22Rv1 (cell line): ENCODE measurements around the gene THSD4.

Source experiments
- H3K27ac ChIP-seq: fragments of 450-650 bp; 2 replicates; pipeline ENCODE4 v1.5.1; 2017
- CTCF ChIP-seq: fragments of 450-650 bp; IDR thresholded peaks from 2 replicates; pipeline ENCODE4 v1.5.1; 2017; ENCODE audit warnings: mild to moderate bottlenecking
- ZFX ChIP-seq: fragments of 450-650 bp; IDR thresholded peaks from 2 replicates; pipeline ENCODE4 v1.6.1; 2017; ENCODE audit warnings: antibody characterized with exemption, borderline replicate concordance

The THSD4 gene

GRCh38 chr15:71341811-71342550 lies 226.7 kb downstream of the THSD4 start:
- H3K27ac ChIP-seq, result no peak overlapping the region
- TF ChIP-seq ZFX (no peak), CTCF (no peak)

GRCh38 chr15:71342658-71343057 lies 227.4 kb downstream of the THSD4 start:
- H3K27ac ChIP-seq, result no peak overlapping the region
- no peak for TF ChIP-seq CTCF
- TF ChIP-seq ZFX, result no peak

GRCh38 chr15:71344316-71344715 lies 229.0 kb downstream of the THSD4 start:
- TF ChIP-seq CTCF (no peak), ZFX (no peak)
- H3K27ac ChIP-seq, result no peak overlapping the region

- H3K27ac ChIP-seq, result no peak overlapping the region
- no peak for TF ChIP-seq CTCF
- no peak for TF ChIP-seq ZFX
Observed at GRCh38 chr15:71345186-71345585, 229.9 kb downstream of the THSD4 start.

- no peak overlapping the region for H3K27ac ChIP-seq
- TF ChIP-seq CTCF (no peak), ZFX (no peak)
Observed at GRCh38 chr15:71346464-71346863, 231.2 kb downstream of the THSD4 start.

- TF ChIP-seq CTCF, result no peak
- TF ChIP-seq ZFX, result no peak
- no peak overlapping the region for H3K27ac ChIP-seq
Observed at GRCh38 chr15:71348597-71348996, 233.3 kb downstream of the THSD4 start.

- TF ChIP-seq ZFX, result no peak
- no peak overlapping the region for H3K27ac ChIP-seq
Observed at GRCh38 chr15:71349336-71349735, 234.1 kb downstream of the THSD4 start.
